Muscle layer of colon (tissue), 2 donors: ENCODE data around the gene CDY2B.
"Not testable (repeated sequence)": the region's sequence is repeated elsewhere in the genome, so short reads cannot be mapped to it uniquely, and the experiment has no call there.

Experiments
- H3K27ac ChIP-seq: one replicate; pipeline ENCODE4 v1.7.0; 2013; ENCODE audit warnings: low read depth, mild to moderate bottlenecking, low read length, moderate library complexity
- H3K27me3 ChIP-seq, 2 donors: one replicate each; pipeline ENCODE4 v1.7.0; 2013; ENCODE audit warnings: low read length in 2 of 2, mild to moderate bottlenecking in 2 of 2; ENCODE audit not compliant: insufficient read depth in 2 of 2, control insufficient read depth in 1 of 2
- H3K36me3 ChIP-seq: one replicate; pipeline ENCODE4 v1.7.0; 2013; ENCODE audit warnings: mild to moderate bottlenecking, low read length; ENCODE audit not compliant: insufficient read depth
- H3K4me1 ChIP-seq: one replicate; pipeline ENCODE4 v1.7.0; 2013; ENCODE audit warnings: mild to moderate bottlenecking, low read length; ENCODE audit not compliant: insufficient read depth
- H3K4me3 ChIP-seq, 2 donors: one replicate each; pipeline ENCODE4 v1.7.0; 2013; ENCODE audit warnings: low read length in 2 of 2, low read depth in 1 of 2, mild to moderate bottlenecking in 1 of 2, moderate library complexity in 1 of 2
- H3K9ac ChIP-seq: one replicate; pipeline ENCODE4 v1.7.0; 2013; ENCODE audit warnings: low read length
- H3K9me3 ChIP-seq: one replicate; pipeline ENCODE4 v1.7.0; 2013; ENCODE audit warnings: mild to moderate bottlenecking, low read length
- donor health status: abdominal sarcoma.
- donor health status: Adenocarcinoma of cecum.

CDY2B gene, protein sequence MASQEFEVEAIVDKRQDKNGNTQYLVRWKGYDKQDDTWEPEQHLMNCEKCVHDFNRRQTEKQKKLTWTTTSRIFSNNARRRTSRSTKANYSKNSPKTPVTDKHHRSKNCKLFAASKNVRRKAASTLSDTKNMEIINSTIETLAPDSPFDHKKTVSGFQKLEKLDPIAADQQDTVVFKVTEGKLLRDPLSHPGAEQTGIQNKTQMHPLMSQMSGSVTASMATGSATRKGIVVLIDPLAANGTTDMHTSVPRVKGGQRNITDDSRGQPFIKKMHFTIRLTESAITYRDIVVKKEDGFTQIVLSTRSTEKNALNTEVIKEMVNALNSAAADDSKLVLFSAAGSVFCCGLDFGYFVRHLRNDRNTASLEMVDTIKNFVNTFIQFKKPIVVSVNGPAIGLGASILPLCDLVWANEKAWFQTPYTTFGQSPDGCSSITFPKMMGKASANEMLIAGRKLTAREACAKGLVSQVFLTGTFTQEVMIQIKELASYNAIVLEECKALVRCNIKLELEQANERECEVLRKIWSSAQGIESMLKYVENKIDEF

GRCh38 chrY:17880120-17880519, at the start of gene CDY2B:
Gene CDY2B (minus strand): TSS chrY:17880220. CDS start chrY:17879892, 328 bp downstream.
- H3K4me1 ChIP-seq, H3K27ac ChIP-seq, H3K9ac ChIP-seq, H3K27me3 ChIP-seq, H3K36me3 ChIP-seq, H3K4me3 ChIP-seq, H3K9me3 ChIP-seq: not testable (repeated sequence)

- H3K36me3 ChIP-seq, H3K27ac ChIP-seq, H3K27me3 ChIP-seq, H3K4me3 ChIP-seq, H3K4me1 ChIP-seq, H3K9me3 ChIP-seq, H3K9ac ChIP-seq: not testable (repeated sequence)
Measured at GRCh38 chrY:17908009-17908408, 28.0 kb upstream of the CDY2B start.

DNA sequence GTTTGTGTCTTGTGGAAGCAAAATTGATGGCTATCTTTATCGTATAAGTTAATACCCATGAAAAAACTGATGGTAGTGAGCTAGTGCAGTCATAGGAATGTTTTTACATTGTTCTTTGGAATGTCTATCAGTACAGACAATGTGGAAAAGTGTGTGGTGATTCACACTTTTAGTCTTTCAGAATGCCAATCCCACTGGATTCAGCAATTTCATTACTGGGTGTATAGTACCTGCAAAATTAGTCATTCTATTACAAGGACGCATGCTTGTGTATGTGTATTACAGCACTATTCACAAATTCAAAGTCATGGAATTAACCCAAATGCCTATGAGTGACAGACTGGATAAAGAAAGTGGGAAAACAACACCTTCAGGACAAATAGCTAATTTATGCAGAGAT, 27.3 kb upstream of the CDY2B start:
- not testable (repeated sequence) for H3K27me3 ChIP-seq, H3K4me3 ChIP-seq, H3K9me3 ChIP-seq, H3K36me3 ChIP-seq, H3K27ac ChIP-seq, H3K9ac ChIP-seq, H3K4me1 ChIP-seq

- not testable (repeated sequence) for H3K27ac ChIP-seq, H3K36me3 ChIP-seq, H3K4me1 ChIP-seq, H3K27me3 ChIP-seq, H3K4me3 ChIP-seq, H3K9me3 ChIP-seq, H3K9ac ChIP-seq
Measured at GRCh38 chrY:17881697-17882096, 1.7 kb upstream of the CDY2B start.

GRCh38 chrY:17876767-17877166, 3.3 kb downstream of the CDY2B start:
- H3K4me1 ChIP-seq, H3K27ac ChIP-seq, H3K36me3 ChIP-seq, H3K9ac ChIP-seq, H3K27me3 ChIP-seq, H3K9me3 ChIP-seq, H3K4me3 ChIP-seq: not testable (repeated sequence)

GRCh38 chrY:17875401-17875800, 4.6 kb downstream of the CDY2B start:
- H3K4me3 ChIP-seq, H3K36me3 ChIP-seq, H3K9me3 ChIP-seq, H3K27ac ChIP-seq, H3K4me1 ChIP-seq, H3K27me3 ChIP-seq, H3K9ac ChIP-seq: not testable (repeated sequence)

DNA sequence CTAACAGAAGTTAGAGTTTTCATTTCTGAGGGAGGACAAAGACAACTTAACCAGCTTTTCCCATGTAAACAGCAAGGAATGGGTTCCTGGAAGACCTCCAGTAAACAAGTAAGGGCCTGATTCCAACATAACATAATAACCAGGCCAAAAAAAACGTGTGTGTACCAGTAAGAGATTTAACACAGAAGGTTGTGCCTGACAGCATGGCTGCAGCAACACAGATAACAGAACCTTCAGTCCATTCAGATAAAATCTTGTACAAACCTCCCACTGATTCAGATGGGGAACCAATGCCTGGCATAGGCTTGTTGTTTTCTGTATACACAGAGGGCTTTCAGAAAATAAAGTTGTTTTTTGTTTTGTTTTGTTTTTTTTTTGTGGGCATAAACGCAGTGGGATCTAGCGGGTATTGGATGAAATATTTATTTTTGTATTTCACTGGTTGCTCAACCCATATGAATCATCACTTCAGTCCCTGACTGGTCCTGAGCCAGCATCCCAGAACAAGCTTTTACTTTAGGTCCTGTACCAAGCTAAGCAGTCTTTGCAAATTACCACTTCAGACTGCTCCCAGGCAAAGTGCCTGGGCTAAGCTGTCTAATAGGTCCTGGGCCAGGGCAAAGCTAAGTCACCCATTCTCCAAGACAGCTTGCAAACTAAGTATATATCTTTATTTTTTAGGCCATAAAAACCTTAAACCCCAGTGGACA, 8.7 kb downstream of the CDY2B start:
- H3K27ac ChIP-seq, H3K4me3 ChIP-seq, H3K9me3 ChIP-seq, H3K27me3 ChIP-seq, H3K9ac ChIP-seq, H3K4me1 ChIP-seq, H3K36me3 ChIP-seq: not testable (repeated sequence)

DNA sequence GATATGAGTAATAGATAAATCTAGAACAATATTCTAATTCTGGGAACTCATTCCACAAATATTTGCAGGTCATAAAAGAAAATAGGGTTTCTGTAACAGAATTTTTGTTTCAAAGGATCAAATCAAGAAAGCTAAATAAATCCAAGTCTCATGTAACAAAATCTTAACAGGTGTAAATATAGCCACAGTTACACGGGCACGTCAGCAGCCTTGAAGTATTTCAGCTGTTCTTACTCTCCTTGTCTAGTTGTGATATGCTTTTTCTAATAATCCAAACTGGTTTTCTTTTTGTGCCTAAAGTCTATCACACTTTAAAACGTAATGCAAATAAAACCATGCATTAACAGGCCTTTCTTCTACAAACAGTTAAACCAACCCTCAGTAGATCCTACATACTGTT, 9.3 kb downstream of the CDY2B start:
- H3K27me3 ChIP-seq, H3K4me1 ChIP-seq, H3K9ac ChIP-seq, H3K27ac ChIP-seq, H3K9me3 ChIP-seq, H3K4me3 ChIP-seq, H3K36me3 ChIP-seq: not testable (repeated sequence)

GRCh38 chrY:17867850-17868249, 12.2 kb downstream of the CDY2B start:
- not testable (repeated sequence) for H3K27me3 ChIP-seq, H3K4me3 ChIP-seq, H3K27ac ChIP-seq, H3K9ac ChIP-seq, H3K36me3 ChIP-seq, H3K4me1 ChIP-seq, H3K9me3 ChIP-seq

DNA sequence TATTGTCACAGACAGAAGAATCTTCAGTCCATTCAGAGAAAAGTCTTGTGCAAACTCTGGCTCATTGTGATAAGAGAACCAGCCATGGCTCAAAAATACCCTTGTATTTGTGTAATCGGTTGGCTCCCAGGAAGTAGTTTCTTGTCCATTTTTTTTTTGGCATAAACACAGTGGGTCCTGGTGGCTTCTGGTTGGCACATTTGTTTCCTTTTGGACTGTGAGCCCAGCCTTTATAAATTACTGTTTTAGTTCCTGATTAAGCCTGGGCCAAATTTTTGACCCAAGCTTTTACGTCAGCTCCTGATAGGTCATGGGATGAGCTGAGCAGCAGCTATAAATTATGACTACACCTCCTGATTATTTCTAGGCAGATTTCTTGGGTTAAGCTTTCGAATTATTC, 19.4 kb downstream of the CDY2B start:
- not testable (repeated sequence) for H3K4me1 ChIP-seq, H3K27me3 ChIP-seq, H3K9me3 ChIP-seq, H3K4me3 ChIP-seq, H3K9ac ChIP-seq, H3K27ac ChIP-seq, H3K36me3 ChIP-seq

GRCh38 chrY:17856963-17857848, 22.8 kb downstream of the CDY2B start:
- not testable (repeated sequence) for H3K36me3 ChIP-seq, H3K27me3 ChIP-seq, H3K4me3 ChIP-seq, H3K4me1 ChIP-seq, H3K9ac ChIP-seq, H3K9me3 ChIP-seq, H3K27ac ChIP-seq
